Frontal cortex (tissue), 4 donors: ENCODE results near the gene SH2B3. TPM values are rescaled to one million over a fixed set of nuclear protein-coding genes. Genes with fewer than 3 reads are reported as not detected.
"Not testable (repeated sequence)": the region's sequence is repeated elsewhere in the genome, so short reads cannot be mapped to it uniquely, and the experiment has no call there.

Source experiments
- DNase-seq, 2 donors: peaks; one replicate each; pipeline ENCODE4 v3.0.0; 2012; ENCODE audit warnings: low spot score in 2 of 2
- FAIRE-seq: peaks from 2 replicates; lab custom pipeline; 2012; peaks lifted over from hg19 to GRCh38; lab: Jason Lieb, UNC
- total RNA-seq: library from RNA; depleted of rRNA; stranded (reverse); fragments of >200 nt; gene quantifications from one replicate; pipeline ENCODE4 v1.2.3, GENCODE V29; 2014
- donor health status: control.
- donor health status: control.
- donor health status: control.

The SH2B3 gene
- total RNA-seq, 1 donor from 2014 or later: 2.4 TPM

- FAIRE-seq: no peak
Observed at GRCh38 chr12:111384596-111384995, 21.1 kb upstream of the SH2B3 start.

GRCh38 chr12:111386885-111387284 is 18.8 kb upstream of the SH2B3 start:
- no peak for DNase-seq
- FAIRE-seq: no peak

More at GRCh38 chr12:111384596-111384995, 21.1 kb upstream of the SH2B3 start:
- DNase-seq: no peak

GRCh38 chr12:111387747-111388323 is 17.9 kb upstream of the SH2B3 start:
- FAIRE-seq (no peak), DNase-seq (no peak)

GRCh38 chr12:111389635-111390034 is 16.1 kb upstream of the SH2B3 start:
- no peak for FAIRE-seq
- DNase-seq: no peak

DNA sequence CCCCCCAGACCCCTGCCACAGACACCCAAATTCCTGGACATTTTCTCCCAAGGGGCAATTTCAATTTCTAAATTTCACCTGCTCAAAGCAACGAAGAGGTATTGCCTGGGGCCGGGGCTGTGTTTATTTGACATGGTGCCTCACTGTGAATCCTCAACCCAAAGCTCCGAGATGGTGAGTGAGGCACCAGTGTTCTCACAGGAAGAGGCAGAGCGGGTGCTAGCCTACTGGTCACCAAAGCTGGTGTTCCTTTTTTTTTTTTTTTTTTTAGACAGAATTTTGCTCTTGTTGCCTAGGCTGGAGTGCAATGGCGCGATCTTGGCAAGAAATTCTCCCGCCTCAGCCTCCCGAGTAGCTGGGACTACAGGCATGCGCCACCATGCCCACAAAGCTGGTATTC is 14.8 kb upstream of the SH2B3 start:
- FAIRE-seq (no peak), DNase-seq (no peak)

GRCh38 chr12:111393700-111394300 is 11.9 kb upstream of the SH2B3 start:
- DNase-seq (no peak), FAIRE-seq (no peak)

- FAIRE-seq (no peak), DNase-seq (no peak)
Observed at GRCh38 chr12:111394480-111394879, 11.2 kb upstream of the SH2B3 start.

GRCh38 chr12:111395336-111396187 is 10.2 kb upstream of the SH2B3 start:
- DNase-seq (no peak), FAIRE-seq (no peak)

DNA sequence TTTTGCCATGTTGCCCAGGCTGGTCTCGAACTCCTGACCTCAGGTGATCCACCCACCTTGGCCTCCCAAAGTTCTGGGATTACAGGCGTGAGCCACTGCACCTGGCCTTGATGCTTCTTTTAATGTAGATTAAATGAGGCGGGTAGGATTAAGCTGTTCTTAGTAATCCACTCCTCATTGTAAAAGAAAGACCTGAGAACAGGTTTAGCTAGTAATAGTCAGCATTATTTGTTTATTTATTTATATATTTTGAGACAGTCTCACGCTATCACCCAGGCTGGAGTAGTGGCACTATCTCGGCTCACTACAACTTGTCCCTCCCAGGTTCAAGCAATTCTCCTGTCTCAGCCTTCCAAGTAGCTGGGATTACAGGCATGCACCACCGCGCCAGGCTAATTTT is 9.5 kb upstream of the SH2B3 start:
- not testable (repeated sequence) for FAIRE-seq

DNA sequence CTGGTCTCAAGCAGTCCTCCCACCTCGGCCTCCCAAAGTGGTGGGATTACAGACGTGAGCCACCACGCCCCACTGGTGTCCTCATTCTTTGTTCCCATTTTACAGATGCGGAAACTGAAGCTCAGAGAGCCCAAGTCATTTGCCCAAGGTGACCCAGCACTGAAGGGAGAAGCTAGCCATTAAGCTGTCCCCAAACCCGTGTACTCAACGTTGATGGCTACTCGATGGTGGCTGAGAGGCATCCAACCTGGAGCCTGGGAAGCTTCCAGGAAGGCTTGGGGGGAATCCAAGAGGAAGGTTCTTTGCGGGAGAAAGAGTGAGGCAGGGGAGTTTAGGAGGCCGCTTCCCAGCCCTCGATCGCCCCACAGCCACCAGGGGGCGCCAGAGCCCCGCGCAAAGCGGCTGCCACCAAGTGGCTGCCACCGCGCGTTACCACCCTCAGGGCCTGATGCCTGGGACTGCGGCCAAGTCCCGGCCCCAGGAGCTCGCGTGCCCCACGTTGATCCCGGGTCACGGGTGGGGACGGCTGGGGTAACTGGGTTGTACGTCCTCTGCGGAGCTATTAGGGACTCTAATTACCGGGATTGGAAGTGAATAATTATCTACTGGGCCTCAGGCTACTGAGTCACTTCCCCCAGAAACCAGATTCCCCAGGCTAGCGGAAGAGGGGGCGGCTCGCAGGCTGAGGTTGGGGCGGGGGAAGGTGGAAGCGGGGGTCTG is 8.8 kb upstream of the SH2B3 start:
- peak; percentile 81 to 89 for DNase-seq
- no peak for FAIRE-seq

More for the DNA sequence above, 9.5 kb upstream of the SH2B3 start:
- not testable (repeated sequence) for DNase-seq

- DNase-seq (no peak), FAIRE-seq (no peak)
Observed at GRCh38 chr12:111398530-111398929, 7.2 kb upstream of the SH2B3 start.

GRCh38 chr12:111399741-111400404 is 5.8 kb upstream of the SH2B3 start:
- DNase-seq, FAIRE-seq: not testable (repeated sequence)

DNA sequence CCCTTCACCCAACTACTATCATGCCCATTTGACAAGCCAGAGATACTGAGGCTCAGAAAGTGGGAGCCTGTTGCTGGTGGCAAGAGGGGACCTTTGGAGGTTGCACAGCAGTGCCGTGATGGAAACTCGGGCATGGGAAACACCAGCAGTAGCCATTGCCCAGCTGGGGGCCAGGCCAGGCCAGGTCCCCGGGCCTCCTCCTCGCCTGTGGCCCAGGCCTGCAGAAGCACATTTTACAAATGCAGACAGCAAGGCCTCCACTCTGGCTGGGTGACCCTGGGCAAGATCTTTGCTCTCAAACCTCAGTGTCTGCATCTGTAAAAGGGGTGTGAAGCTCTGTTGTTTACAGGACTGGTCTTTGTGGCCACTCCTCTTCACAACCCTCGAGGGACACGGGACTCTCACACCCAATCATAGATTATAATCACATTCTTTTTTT is 4.5 kb upstream of the SH2B3 start:
- no peak for DNase-seq
- no peak for FAIRE-seq

GRCh38 chr12:111402490-111402824 is 3.3 kb upstream of the SH2B3 start:
- DNase-seq, FAIRE-seq: not testable (repeated sequence)

- FAIRE-seq: no peak
Observed at GRCh38 chr12:111404362-111405148, 1.2 kb upstream of the SH2B3 start.

GRCh38 chr12:111405149-111405858 is 419 bp upstream of the SH2B3 start:
- FAIRE-seq (no peak), DNase-seq (peak; percentile 94 to 96)

More at GRCh38 chr12:111404362-111405148, 1.2 kb upstream of the SH2B3 start:
- no peak for DNase-seq

GRCh38 chr12:111406474-111407376 is 1.0 kb downstream of the SH2B3 start:
- DNase-seq (no peak), FAIRE-seq (no peak)
